Liver (tissue), 3 donors: Measurements from ENCODE around the gene KLHL40.

ENCODE experiments used
- CTCF ChIP-seq: fragments of 150-350 bp; IDR thresholded peaks from 2 replicates; pipeline ENCODE4 v1.5.1; 2017; ENCODE audit warnings: improper control_type of control experiment, low read depth, low read length; ENCODE audit not compliant: missing input control
- GABPA ChIP-seq, 2 donors: IDR thresholded peaks in 1 of 2; conservative IDR thresholded peaks in 1 of 2; 2 replicates each; pipeline ENCODE4 v1.6.1; 2016; ENCODE audit warnings: antibody characterized with exemption in 2 of 2, mild to moderate bottlenecking in 1 of 2, moderate library complexity in 1 of 2
- MAX ChIP-seq: IDR thresholded peaks from 2 replicates; pipeline ENCODE4 v1.6.1; 2016; ENCODE audit warnings: antibody characterized with exemption
- REST ChIP-seq: IDR thresholded peaks from 2 replicates; pipeline ENCODE4 v1.6.1; 2016; ENCODE audit warnings: antibody characterized with exemption, mild to moderate bottlenecking
- SP1 ChIP-seq: IDR thresholded peaks from 2 replicates; pipeline ENCODE4 v1.6.1; 2018; ENCODE audit warnings: antibody characterized with exemption, mild to moderate bottlenecking
- TAF1 ChIP-seq: conservative IDR thresholded peaks from 2 replicates; pipeline ENCODE4 v1.6.1; 2016; ENCODE audit warnings: antibody characterized with exemption, mild to moderate bottlenecking
- ZBTB33 ChIP-seq: IDR thresholded peaks from 2 replicates; pipeline ENCODE4 v1.6.1; 2016; ENCODE audit warnings: antibody characterized with exemption
- donor health status: healthy.
- donor health status: healthy.

- TF ChIP-seq SP1 (no peak), TAF1 (no peak), CTCF (no peak), MAX (no peak), ZBTB33 (no peak), GABPA (IDR thresholded peaks at IDR 0.05 in 1 of 2, conservative IDR thresholded peaks at IDR 0.05 in 1 of 2) (no peak), REST (no peak)
Measured at GRCh38 chr3:42719002-42719401, 33.7 kb downstream of the KLHL40 start.
